ENCODE data around the gene TRAT1.

Gene TRAT1

DNA sequence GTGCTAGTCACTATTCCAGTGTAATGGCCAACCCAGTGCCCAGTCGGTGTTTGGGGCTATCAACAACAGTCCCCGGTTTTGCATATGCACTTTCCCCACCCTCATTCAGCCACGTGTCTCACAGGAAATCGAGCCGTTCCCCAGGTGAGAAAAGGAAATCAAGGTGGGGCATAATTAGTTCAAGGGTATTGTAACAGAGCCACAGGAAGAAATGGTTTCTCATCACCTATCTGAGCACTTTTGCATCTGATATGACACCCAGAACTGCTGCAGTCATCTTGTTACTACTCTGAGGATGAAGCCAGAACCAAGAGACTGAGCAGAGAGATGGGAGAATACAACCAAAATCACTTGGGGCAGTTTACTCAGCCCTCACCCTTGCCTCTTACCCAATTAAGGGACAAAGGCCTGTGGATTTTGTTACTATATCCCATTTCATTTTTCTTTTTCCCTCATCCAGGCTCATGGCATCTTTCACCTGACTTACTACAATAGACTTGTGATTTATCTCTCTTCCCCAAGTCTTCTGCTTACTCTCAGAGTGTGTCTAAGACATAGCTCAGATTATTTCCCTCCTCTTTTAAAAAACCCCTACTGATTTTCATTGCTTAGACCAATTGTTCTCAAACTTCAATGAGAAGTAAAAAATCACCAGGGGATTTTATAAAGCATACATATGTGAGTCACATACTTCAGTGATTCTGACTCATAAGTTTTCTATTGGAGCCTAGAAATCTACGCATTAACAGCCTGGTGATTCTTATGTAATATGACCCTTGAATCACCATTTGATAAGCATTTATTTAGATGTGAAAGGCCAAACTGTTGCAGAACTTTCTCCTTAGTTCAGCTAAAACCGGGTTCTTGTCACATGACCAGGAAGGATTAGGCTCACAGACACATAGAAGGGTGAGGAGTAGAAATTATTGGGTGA lies 40.5 kb downstream of the TRAT1 start:
- TF ChIP-seq, protein P1, sequence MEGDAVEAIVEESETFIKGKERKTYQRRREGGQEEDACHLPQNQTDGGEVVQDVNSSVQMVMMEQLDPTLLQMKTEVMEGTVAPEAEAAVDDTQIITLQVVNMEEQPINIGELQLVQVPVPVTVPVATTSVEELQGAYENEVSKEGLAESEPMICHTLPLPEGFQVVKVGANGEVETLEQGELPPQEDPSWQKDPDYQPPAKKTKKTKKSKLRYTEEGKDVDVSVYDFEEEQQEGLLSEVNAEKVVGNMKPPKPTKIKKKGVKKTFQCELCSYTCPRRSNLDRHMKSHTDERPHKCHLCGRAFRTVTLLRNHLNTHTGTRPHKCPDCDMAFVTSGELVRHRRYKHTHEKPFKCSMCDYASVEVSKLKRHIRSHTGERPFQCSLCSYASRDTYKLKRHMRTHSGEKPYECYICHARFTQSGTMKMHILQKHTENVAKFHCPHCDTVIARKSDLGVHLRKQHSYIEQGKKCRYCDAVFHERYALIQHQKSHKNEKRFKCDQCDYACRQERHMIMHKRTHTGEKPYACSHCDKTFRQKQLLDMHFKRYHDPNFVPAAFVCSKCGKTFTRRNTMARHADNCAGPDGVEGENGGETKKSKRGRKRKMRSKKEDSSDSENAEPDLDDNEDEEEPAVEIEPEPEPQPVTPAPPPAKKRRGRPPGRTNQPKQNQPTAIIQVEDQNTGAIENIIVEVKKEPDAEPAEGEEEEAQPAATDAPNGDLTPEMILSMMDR (IDR thresholded peaks at IDR 0.05; ENCODE audit: insufficient read depth, low read length, poor library complexity, severe bottlenecking): no peak
- Histone ChIP-seq H3K4me3 (replicated peaks; ENCODE audit: low read depth, low read length) (no peak overlapping the region), H3K27me3 (replicated peaks; ENCODE audit: control insufficient read depth, insufficient read depth, low read length) (no peaks in the 10 kb centered on the region), H3K36me3 (ENCODE audit: control insufficient read depth, insufficient read depth, low read length) (no peaks in the 10 kb centered on the region)
- DNase-seq (ENCODE audit: extremely low read depth, insufficient read length): no peak

DNA sequence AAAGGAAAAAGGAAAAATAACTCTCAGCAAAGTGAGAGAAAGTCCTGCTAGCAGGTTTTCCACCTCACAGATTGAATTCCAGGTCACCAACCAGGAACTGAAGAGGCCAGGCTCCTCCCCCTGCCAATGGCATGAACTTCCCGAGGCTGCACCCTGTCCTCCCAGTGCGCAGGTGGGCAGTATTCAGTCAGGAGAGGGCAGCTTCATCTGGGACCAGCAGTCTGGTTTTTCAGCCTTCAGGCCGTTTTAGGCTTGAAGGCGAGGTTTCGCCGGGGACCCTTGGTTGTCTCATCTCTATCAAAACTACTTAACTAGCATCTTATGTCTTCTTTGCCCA lies 41.2 kb downstream of the TRAT1 start:
- H3K4me3 ChIP-seq (replicated peaks; ENCODE audit: low read depth, low read length): no peak overlapping the region
- H3K27me3 ChIP-seq (replicated peaks; ENCODE audit: control insufficient read depth, insufficient read depth, low read length): no peaks in the 10 kb centered on the region
- TF ChIP-seq, protein P1 (IDR thresholded peaks at IDR 0.05; ENCODE audit: insufficient read depth, low read length, poor library complexity, severe bottlenecking): no peak
- DNase-seq (ENCODE audit: extremely low read depth, insufficient read length): no peak
- no peaks in the 10 kb centered on the region for H3K36me3 ChIP-seq (ENCODE audit: control insufficient read depth, insufficient read depth, low read length)

DNA sequence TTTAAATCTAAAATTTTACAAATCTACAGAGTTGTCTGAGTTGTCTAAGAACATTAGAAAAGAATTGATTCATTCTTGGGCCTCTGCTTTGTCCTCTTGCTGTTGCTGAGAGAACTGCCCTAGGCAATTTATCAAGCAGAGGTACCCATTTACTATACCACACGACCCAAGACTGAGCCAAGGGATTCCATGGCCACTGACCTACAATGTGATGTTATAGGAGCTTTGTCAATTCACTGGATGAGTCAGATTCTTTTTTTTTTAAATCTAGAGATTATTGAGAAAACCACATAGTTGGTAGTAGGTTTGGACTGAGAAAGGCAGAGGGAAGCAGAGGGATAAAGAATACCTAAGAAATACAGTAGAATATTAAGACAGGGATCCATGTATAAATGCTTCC lies 55.3 kb downstream of the TRAT1 start:
- TF ChIP-seq, protein P1 (IDR thresholded peaks at IDR 0.05; ENCODE audit: insufficient read depth, low read length, poor library complexity, severe bottlenecking): no peak
- no peaks in the 10 kb centered on the region; the same call in 1 of the 2 replicates for H3K27me3 ChIP-seq (replicated peaks; ENCODE audit: control insufficient read depth, insufficient read depth, low read length)
- DNase-seq (ENCODE audit: extremely low read depth, insufficient read length): no peak
- no peaks in the 10 kb centered on the region for H3K36me3 ChIP-seq (ENCODE audit: control insufficient read depth, insufficient read depth, low read length)
- H3K4me3 ChIP-seq (replicated peaks; ENCODE audit: low read depth, low read length): no peak overlapping the region

DNA sequence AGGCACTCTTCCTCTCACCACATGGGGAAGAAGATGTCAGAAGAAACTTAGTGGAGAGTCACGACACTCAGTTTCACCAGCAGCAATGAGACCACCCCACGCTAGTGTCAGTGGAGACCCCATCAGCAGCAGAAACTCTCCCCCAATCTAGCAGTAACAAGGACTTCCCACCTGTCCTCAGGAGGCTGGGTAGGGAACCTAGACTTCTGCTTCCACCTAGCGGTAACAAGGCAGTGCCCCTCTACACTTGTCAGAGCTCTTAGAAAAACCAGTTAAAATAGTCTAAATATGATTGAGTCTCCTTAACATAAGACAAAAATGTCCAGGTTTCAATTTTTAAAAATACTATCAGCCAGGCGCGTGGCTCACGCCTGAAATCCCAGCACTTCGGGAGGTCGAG lies 57.3 kb downstream of the TRAT1 start:
- H3K4me3 ChIP-seq (replicated peaks; ENCODE audit: low read depth, low read length): no peak overlapping the region
- H3K36me3 ChIP-seq (ENCODE audit: control insufficient read depth, insufficient read depth, low read length): no peaks in the 10 kb centered on the region
- DNase-seq (ENCODE audit: extremely low read depth, insufficient read length): no peak
- TF ChIP-seq, protein P1 (IDR thresholded peaks at IDR 0.05; ENCODE audit: insufficient read depth, low read length, poor library complexity, severe bottlenecking): no peak
- no peaks in the 10 kb centered on the region; the same call in 1 of the 2 replicates for H3K27me3 ChIP-seq (replicated peaks; ENCODE audit: control insufficient read depth, insufficient read depth, low read length)

DNA sequence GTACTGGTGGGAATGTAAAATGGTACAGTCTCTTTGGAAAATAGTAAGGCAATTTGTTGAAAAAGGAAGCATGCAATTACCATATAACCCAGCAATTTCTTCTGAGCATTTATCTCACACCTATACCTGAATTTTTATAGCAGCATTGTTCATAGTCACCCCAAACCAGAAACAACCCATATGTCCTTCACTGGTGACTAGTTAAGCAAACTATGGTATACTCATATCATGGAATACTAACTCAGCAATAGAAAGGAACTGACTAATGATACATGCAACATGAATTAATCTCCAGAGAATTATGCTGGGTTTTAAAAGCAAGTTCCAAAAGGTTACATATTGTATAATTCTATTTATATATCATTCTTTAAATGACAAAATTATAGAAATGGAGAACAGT lies 60.2 kb downstream of the TRAT1 start:
- TF ChIP-seq, protein P1 (IDR thresholded peaks at IDR 0.05; ENCODE audit: insufficient read depth, low read length, poor library complexity, severe bottlenecking): no peak
- Histone ChIP-seq H3K27me3 (replicated peaks; ENCODE audit: control insufficient read depth, insufficient read depth, low read length) (no peaks in the 10 kb centered on the region; the same call in 1 of the 2 replicates), H3K4me3 (replicated peaks; ENCODE audit: low read depth, low read length) (no peak overlapping the region), H3K36me3 (ENCODE audit: control insufficient read depth, insufficient read depth, low read length) (no peaks in the 10 kb centered on the region)
- no peak for DNase-seq (ENCODE audit: extremely low read depth, insufficient read length)
